WTC11 (cell line): ENCODE measurements around the gene COL4A2. TPM values are rescaled to one million over a fixed set of nuclear protein-coding genes. Genes with fewer than 3 reads are reported as not detected.

Experiments used
- ATAC-seq: fragments of 200-7000 bp; cut with Tn5 transposase; 2 replicates; pipeline ENCODE4 v1.10.0; 2021; ENCODE audit warnings: mild to moderate bottlenecking, moderate library complexity
- CTCF ChIA-PET: fragments of 300-600 bp; sonication (Branson Sonifier 250); formaldehyde crosslinking; loops from one replicate; lab custom pipeline; 2021; ENCODE audit warnings: antibody characterized with exemption; lab: Charles Lee
- POLR2A ChIA-PET: fragments of 350-600 bp; sonication (Branson Sonifier 250); formaldehyde crosslinking; loops from one replicate; lab custom pipeline; 2021; ENCODE audit warnings: antibody characterized with exemption; lab: Charles Lee
- DNase-seq: peaks from one replicate; pipeline ENCODE4 v3.0.0; 2021; ENCODE audit warnings: low spot score
- H3K27ac Mint-ChIP-seq: 2 replicates; pipeline ENCODE4 v1.8.0; 2021; ENCODE audit warnings: mixed read lengths
- H3K27me3 Mint-ChIP-seq: 2 replicates; pipeline ENCODE4 v1.8.0; 2021; ENCODE audit warnings: low read depth, mild to moderate bottlenecking, moderate library complexity, mixed read lengths
- H3K36me3 Mint-ChIP-seq: 2 replicates; pipeline ENCODE4 v1.8.0; 2021; ENCODE audit warnings: mixed read lengths
- H3K4me1 Mint-ChIP-seq: 2 replicates; pipeline ENCODE4 v1.8.0; 2022; ENCODE audit warnings: mixed read lengths
- H3K4me3 Mint-ChIP-seq: 2 replicates; pipeline ENCODE4 v1.8.0; 2021; ENCODE audit warnings: mild to moderate bottlenecking, moderate library complexity, mixed read lengths
- H3K9me3 Mint-ChIP-seq: 2 replicates; pipeline ENCODE4 v1.8.0; 2021; ENCODE audit warnings: mixed read lengths
- FOXP1 ChIP-seq: sonication (generic); formaldehyde crosslinking; IDR thresholded peaks from 2 replicates; pipeline ENCODE4 v1.8.0; 2022; ENCODE audit warnings: missing genetic modification reagents, mild to moderate bottlenecking, moderate library complexity, borderline replicate concordance
- NFE2L1 ChIP-seq: sonication (generic); formaldehyde crosslinking; IDR thresholded peaks from 2 replicates; pipeline ENCODE4 v1.8.1; 2023; ENCODE audit warnings: missing genetic modification reagents
- RORB ChIP-seq: fragments of 250-450 bp; sonication (Bioruptor Pico); IDR thresholded peaks from 2 replicates; pipeline ENCODE4 v1.9.0; 2021; ENCODE audit warnings: mild to moderate bottlenecking
- SMAD3 ChIP-seq: sonication (generic); formaldehyde crosslinking; IDR thresholded peaks from 2 replicates; pipeline ENCODE4 v1.8.0; 2022; ENCODE audit warnings: missing genetic modification reagents, mild to moderate bottlenecking, borderline replicate concordance
- SP1 ChIP-seq: sonication (generic); formaldehyde crosslinking; conservative IDR thresholded peaks from 2 replicates; pipeline ENCODE4 v1.8.1; 2022; ENCODE audit warnings: missing genetic modification reagents
- TP53 ChIP-seq: sonication (generic); formaldehyde crosslinking; IDR thresholded peaks from 2 replicates; pipeline ENCODE4 v1.8.1; 2023; ENCODE audit warnings: mild to moderate bottlenecking, missing genetic modification reagents
- ZBTB21 ChIP-seq: sonication (generic); formaldehyde crosslinking; IDR thresholded peaks from 2 replicates; pipeline ENCODE4 v1.8.1; 2023; ENCODE audit warnings: mild to moderate bottlenecking, missing genetic modification reagents, borderline replicate concordance
- ZNF138 ChIP-seq: sonication (generic); formaldehyde crosslinking; conservative IDR thresholded peaks from 2 replicates; pipeline ENCODE4 v1.8.1; 2022; ENCODE audit warnings: mild to moderate bottlenecking, moderate library complexity, missing genetic modification reagents
- ZNF219 ChIP-seq: sonication (generic); formaldehyde crosslinking; IDR thresholded peaks from 2 replicates; pipeline ENCODE4 v1.8.0; 2023; ENCODE audit warnings: missing genetic modification reagents, mild to moderate bottlenecking, borderline replicate concordance
- ZNF232 ChIP-seq: sonication (generic); formaldehyde crosslinking; IDR thresholded peaks from 2 replicates; pipeline ENCODE4 v1.8.0; 2022; ENCODE audit warnings: mild to moderate bottlenecking, missing genetic modification reagents
- ZNF317 ChIP-seq: sonication (generic); formaldehyde crosslinking; IDR thresholded peaks from 2 replicates; pipeline ENCODE4 v1.8.1; 2023; ENCODE audit warnings: low read depth, mild to moderate bottlenecking, moderate library complexity, missing genetic modification reagents, borderline replicate concordance
- ZNF396 ChIP-seq: fragments of 250-450 bp; sonication (Bioruptor Pico); IDR thresholded peaks from 2 replicates; pipeline ENCODE4 v1.8.0; 2021; ENCODE audit warnings: mild to moderate bottlenecking, moderate library complexity, borderline replicate concordance
- ZNF423 ChIP-seq: fragments of 250-450 bp; sonication (Bioruptor Pico); IDR thresholded peaks from 2 replicates; pipeline ENCODE4 v2.1.2; 2022; ENCODE audit warnings: mild to moderate bottlenecking, moderate library complexity
- ZNF671 ChIP-seq: fragments of 250-450 bp; sonication (Bioruptor Pico); IDR thresholded peaks from 2 replicates; pipeline ENCODE4 v1.8.0; 2021; ENCODE audit warnings: mild to moderate bottlenecking
- total RNA-seq: library from RNA; stranded (reverse); gene quantifications from 3 replicates; pipeline ENCODE4 v1.2.3, GENCODE V29; 2021
- TF ChIP-seq, protein P1 (sequence below): sonication (generic); formaldehyde crosslinking; IDR thresholded peaks from 2 replicates; pipeline ENCODE4 v1.8.1; 2023; ENCODE audit warnings: mild to moderate bottlenecking, missing genetic modification reagents, borderline replicate concordance
- TF ChIP-seq, protein P2 (sequence below): fragments of 200-600 bp; IDR thresholded peaks from 2 replicates; pipeline ENCODE4 v1.8.0; 2022; ENCODE audit warnings: antibody characterized with exemption
- TF ChIP-seq, protein P3 (sequence below): sonication (generic); formaldehyde crosslinking; conservative IDR thresholded peaks from 2 replicates; pipeline ENCODE4 v1.8.1; 2022; ENCODE audit warnings: mild to moderate bottlenecking, missing genetic modification reagents
- TF ChIP-seq, protein P4 (sequence below): sonication (generic); formaldehyde crosslinking; IDR thresholded peaks from 2 replicates; pipeline ENCODE4 v1.8.0; 2022; ENCODE audit warnings: mild to moderate bottlenecking, missing genetic modification reagents
- TF ChIP-seq, protein P5 (sequence below): sonication (generic); formaldehyde crosslinking; IDR thresholded peaks from 2 replicates; pipeline ENCODE4 v1.8.0; 2022; ENCODE audit warnings: mild to moderate bottlenecking, missing genetic modification reagents

Gene COL4A2
- total RNA-seq, 1 experiment from 2014 or later: 109 TPM

DNA sequence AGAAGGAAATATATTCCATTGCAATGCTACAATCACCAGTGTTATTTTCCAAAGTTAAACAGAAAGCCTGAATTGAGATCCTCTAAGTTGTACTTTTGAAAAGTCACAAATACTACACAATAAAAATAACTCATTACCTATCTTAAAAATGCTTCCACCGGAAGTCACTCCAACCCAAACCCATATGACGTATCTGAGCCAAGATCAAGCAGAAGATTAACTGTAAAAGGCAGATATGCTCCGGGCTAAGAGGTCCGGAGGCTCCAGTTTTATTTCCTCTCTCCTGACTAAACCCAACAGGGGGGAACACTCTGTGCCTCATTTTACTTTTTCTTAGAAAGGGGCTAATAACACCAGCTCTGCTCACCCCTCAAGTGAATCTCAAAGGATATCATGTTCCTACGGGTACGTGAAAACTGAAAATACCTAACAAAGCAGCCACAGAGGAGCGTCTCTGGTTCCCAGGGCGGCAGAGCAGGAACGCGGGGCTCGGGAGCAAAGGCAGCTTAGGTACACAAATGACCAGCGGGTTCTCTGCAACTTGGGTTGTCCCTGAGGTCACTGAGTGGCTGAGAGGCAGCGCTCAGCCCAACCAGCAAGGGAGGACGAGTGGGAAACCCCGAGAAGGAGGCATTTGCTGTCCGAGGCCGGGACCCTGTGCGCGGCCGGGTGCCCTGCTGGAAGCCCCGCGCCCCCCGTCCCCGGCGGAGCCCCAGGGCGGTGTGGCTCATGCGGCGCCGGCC is 253.7 kb downstream of the COL4A2 start:
- POLR2A ChIA-PET: interaction anchor here (0.6 to 1.5 kb wide), 5 partner anchors 20 to 152 kb away, joined by 3 to 5 read pairs (median 4); no protein-coding TSS in a partner anchor
- Mint-ChIP-seq H3K27ac (no peak overlapping the region), H3K4me3 (peak overlapping the region; percentile 92), H3K27me3 (peaks cover 15% of the 10 kb centered on the region)
- no peak for DNase-seq
- peak; percentile 40 for ATAC-seq
- no peak for TF ChIP-seq ZNF671 (CRISPR knock-in tag)
- no peak for TF ChIP-seq ZNF232 (CRISPR knock-in tag)
- TF ChIP-seq ZNF138 (CRISPR knock-in tag): no peak
- no peak for TF ChIP-seq ZNF219 (CRISPR knock-in tag)
- no peak for TF ChIP-seq RORB (CRISPR knock-in tag)
- no peak for TF ChIP-seq ZNF396 (CRISPR knock-in tag)
- TF ChIP-seq TP53 (CRISPR knock-in tag): 0 out of 2 replicates have a peak, but pooled peaks have one; percentile 42
- no peak for TF ChIP-seq SP1 (CRISPR knock-in tag)
- TF ChIP-seq NFE2L1 (CRISPR knock-in tag): no peak
- TF ChIP-seq, protein P1, sequence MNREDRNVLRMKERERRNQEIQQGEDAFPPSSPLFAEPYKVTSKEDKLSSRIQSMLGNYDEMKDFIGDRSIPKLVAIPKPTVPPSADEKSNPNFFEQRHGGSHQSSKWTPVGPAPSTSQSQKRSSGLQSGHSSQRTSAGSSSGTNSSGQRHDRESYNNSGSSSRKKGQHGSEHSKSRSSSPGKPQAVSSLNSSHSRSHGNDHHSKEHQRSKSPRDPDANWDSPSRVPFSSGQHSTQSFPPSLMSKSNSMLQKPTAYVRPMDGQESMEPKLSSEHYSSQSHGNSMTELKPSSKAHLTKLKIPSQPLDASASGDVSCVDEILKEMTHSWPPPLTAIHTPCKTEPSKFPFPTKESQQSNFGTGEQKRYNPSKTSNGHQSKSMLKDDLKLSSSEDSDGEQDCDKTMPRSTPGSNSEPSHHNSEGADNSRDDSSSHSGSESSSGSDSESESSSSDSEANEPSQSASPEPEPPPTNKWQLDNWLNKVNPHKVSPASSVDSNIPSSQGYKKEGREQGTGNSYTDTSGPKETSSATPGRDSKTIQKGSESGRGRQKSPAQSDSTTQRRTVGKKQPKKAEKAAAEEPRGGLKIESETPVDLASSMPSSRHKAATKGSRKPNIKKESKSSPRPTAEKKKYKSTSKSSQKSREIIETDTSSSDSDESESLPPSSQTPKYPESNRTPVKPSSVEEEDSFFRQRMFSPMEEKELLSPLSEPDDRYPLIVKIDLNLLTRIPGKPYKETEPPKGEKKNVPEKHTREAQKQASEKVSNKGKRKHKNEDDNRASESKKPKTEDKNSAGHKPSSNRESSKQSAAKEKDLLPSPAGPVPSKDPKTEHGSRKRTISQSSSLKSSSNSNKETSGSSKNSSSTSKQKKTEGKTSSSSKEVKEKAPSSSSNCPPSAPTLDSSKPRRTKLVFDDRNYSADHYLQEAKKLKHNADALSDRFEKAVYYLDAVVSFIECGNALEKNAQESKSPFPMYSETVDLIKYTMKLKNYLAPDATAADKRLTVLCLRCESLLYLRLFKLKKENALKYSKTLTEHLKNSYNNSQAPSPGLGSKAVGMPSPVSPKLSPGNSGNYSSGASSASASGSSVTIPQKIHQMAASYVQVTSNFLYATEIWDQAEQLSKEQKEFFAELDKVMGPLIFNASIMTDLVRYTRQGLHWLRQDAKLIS (CRISPR knock-in tag): 0 out of 2 replicates have a peak, but pooled peaks have one; percentile 6
- TF ChIP-seq, protein P2, sequence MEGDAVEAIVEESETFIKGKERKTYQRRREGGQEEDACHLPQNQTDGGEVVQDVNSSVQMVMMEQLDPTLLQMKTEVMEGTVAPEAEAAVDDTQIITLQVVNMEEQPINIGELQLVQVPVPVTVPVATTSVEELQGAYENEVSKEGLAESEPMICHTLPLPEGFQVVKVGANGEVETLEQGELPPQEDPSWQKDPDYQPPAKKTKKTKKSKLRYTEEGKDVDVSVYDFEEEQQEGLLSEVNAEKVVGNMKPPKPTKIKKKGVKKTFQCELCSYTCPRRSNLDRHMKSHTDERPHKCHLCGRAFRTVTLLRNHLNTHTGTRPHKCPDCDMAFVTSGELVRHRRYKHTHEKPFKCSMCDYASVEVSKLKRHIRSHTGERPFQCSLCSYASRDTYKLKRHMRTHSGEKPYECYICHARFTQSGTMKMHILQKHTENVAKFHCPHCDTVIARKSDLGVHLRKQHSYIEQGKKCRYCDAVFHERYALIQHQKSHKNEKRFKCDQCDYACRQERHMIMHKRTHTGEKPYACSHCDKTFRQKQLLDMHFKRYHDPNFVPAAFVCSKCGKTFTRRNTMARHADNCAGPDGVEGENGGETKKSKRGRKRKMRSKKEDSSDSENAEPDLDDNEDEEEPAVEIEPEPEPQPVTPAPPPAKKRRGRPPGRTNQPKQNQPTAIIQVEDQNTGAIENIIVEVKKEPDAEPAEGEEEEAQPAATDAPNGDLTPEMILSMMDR: no peak
- TF ChIP-seq ZNF317: no peak
- no peak for TF ChIP-seq ZBTB21 (CRISPR knock-in tag)
- TF ChIP-seq, protein P3, sequence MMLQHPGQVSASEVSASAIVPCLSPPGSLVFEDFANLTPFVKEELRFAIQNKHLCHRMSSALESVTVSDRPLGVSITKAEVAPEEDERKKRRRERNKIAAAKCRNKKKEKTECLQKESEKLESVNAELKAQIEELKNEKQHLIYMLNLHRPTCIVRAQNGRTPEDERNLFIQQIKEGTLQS (CRISPR knock-in tag): no peak
- no peak for TF ChIP-seq SMAD3
- no peak for TF ChIP-seq FOXP1
- TF ChIP-seq, protein P4, sequence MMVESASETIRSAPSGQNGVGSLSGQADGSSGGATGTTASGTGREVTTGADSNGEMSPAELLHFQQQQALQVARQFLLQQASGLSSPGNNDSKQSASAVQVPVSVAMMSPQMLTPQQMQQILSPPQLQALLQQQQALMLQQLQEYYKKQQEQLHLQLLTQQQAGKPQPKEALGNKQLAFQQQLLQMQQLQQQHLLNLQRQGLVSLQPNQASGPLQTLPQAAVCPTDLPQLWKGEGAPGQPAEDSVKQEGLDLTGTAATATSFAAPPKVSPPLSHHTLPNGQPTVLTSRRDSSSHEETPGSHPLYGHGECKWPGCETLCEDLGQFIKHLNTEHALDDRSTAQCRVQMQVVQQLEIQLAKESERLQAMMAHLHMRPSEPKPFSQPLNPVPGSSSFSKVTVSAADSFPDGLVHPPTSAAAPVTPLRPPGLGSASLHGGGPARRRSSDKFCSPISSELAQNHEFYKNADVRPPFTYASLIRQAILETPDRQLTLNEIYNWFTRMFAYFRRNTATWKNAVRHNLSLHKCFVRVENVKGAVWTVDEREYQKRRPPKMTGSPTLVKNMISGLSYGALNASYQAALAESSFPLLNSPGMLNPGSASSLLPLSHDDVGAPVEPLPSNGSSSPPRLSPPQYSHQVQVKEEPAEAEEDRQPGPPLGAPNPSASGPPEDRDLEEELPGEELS: no peak
- TF ChIP-seq, protein P5, sequence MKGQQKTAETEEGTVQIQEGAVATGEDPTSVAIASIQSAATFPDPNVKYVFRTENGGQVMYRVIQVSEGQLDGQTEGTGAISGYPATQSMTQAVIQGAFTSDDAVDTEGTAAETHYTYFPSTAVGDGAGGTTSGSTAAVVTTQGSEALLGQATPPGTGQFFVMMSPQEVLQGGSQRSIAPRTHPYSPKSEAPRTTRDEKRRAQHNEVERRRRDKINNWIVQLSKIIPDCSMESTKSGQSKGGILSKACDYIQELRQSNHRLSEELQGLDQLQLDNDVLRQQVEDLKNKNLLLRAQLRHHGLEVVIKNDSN (CRISPR knock-in tag): no peak
- peak; percentile 28 for TF ChIP-seq ZNF423 (CRISPR knock-in tag)
- TF ChIP-seq, all 79 proteins: peak for 3
- Mint-ChIP-seq H3K9me3 (peaks cover 5% of the 10 kb centered on the region), H3K4me1 (peaks cover 50% of the 10 kb centered on the region), H3K36me3 (peaks cover 17% of the 10 kb centered on the region)
- CTCF ChIA-PET: interaction anchor here (0.5 to 2.1 kb wide), 8 partner anchors 19 to 255 kb away, joined by 3 to 11 read pairs (median 3); no protein-coding TSS in a partner anchor
